ENCODE measurements around the gene SORCS3.

SORCS3 gene

DNA sequence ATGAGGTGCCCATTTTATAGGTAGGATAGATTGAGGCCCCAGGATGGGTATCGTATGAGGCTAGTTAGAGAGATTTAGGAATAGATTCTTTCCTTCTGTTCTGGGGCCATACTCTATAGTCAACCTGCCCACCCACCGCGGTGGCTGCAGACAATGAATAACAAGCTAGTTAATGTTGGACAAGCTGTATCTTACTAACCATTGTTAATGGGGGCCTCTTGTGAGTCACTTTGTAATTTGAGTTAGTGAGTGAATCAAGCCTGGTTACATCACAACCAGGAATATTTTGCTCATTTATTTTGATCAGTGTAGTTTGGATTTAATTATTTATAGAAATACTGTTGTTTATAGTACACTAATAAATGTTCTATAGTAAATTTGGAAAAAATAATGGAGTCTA is 7.3 kb downstream of the SORCS3 start:
- no peak for DNase-seq

DNA sequence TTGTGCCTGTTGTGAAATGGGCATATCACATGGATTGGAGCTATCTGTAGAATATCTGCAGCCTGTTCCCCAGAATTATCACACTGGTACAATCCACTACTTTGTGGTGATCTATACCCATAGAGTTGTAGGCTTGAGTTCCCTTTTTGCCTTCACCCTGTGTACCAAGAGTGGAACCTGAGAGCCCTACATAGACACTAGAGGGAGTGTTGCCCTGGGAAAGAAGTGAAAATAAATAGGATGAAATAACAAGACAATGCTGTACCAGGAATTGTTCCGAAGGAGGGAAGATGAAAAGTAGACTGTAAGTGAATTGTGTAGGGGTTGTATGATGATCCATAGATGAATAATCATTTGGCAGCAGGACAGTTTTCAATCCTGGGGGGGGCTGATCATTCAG is 9.0 kb downstream of the SORCS3 start:
- no peak for DNase-seq

DNA sequence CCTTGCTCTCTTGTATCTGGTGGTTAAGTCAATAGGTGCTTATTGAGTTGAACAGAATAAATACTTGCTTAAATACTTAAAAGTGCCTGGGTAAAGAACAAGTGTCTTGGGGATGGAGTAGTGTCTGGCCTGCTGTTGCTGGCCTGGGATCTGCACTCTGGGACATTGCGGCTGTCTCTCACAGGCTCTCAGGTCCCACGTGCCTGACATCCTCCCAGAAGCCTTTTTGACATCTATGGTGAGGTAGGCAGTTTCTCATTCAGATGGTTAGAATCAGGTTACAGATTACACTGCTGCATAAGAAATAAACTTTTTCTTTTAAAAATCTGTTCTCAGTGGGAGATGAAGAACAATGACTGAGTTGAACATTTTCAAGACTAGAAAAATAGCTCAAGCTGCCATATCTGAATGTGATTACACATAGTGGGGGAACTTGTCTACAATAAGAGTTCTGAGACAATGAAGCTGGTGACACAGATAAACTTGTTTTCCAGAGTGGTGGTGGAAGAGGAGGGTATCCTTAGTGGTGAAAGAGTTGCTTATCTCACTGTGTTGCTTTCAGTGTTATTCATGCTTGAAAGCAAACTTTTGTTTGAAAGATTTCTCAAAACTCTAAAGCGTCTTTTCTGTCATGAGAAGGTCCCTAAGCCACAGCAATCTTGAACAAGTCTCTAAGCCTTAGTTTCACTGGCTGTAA is 9.7 kb downstream of the SORCS3 start:
- DNase-seq = no peak

DNA sequence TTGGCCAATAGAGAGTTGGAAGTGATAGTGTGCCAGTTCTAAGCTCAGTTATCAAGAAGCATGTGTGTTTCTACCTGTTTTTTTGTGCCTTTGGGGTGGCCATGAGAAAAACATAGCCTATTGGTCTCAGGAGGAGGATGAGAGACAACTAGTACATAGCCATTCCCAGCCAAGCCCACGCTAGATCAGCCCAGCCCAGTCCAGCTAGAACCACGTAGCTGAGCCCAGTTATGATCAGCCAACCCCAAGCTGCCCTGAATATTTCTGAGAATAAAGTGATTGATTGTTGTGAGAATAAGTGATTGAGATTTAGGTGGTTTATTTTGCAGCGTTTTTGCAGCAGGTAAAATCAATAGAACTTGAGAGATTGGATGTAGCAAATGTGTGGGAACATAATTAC is 15.9 kb downstream of the SORCS3 start:
- no peak for DNase-seq

DNA sequence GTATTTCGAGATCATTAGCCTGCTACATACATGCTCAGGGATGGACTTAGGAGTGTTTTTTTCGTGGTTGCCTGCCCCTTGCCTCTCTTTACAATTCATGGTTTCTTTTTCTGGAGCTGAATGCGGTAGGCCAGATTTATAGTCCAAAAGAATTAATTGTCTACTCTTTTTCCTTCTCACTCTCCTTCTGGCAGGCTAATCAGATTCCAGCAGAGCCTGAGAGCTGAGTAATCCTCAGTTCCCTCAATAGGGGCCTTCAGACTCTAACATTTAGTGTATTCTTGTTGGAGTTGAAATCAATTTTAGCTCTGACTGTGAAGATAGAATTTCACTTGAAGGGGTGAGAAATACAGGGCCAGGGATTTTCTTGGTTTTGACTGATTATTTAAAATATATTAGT is 16.4 kb downstream of the SORCS3 start:
- no peak for DNase-seq

DNA sequence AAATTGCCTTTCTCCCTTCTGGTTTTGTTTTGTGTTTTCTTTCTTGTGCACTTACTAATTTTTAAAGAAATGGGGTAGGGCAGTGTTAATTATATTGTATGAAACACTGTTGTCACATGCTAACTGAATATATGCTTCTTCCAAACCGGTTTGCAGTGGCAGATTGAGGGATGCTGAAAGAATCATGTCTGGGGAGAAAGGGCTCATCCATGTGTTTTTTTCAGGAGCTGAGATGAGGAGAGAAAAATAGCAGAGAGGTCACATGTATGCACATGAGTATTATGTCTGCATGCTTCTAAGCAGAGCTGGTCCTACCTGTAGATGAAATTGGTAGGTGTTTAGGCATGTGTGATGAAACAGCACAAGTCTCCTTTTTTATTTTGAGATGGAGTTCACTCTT is 17.0 kb downstream of the SORCS3 start:
- no peak for DNase-seq

DNA sequence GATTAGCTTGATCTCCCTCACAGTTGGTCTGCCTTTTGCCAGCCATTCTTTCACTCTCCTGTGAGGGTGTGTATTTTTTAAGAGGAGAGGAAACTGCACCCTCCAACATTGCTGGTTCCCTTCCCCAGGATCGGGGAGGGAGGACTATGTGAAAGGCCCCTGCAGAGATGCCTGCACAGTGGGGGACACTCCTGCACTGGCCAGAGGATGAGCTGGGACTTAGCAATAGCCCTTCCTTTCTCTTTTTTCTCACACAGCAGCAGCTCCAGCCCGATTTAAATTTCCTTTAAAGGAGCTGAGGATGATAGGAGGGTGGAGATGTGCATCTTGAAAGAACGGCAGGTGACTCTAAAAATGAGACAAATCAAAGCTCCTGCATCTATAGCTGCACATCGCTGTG is 18.7 kb downstream of the SORCS3 start:
- DNase-seq = no peak

DNA sequence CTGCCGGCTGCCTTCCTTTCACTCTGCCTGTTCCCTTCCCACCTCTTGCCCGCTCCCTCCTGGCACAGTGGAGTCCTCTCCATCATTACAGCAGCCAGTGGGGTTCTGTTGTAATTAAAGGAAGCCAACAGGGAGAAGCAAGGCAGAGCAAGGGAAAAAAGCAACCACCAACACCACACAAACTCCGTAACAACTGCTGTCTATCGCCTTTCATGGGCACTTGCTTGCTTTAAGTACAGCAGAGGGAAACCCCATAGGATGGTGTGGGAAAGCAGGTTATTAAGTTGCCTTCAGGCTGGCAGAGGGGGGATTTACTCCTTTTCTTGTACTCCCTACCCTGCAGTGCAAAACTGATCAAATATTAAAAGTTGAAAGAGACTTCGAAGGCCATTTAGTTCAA is 22.0 kb downstream of the SORCS3 start:
- DNase-seq = no peak

DNA sequence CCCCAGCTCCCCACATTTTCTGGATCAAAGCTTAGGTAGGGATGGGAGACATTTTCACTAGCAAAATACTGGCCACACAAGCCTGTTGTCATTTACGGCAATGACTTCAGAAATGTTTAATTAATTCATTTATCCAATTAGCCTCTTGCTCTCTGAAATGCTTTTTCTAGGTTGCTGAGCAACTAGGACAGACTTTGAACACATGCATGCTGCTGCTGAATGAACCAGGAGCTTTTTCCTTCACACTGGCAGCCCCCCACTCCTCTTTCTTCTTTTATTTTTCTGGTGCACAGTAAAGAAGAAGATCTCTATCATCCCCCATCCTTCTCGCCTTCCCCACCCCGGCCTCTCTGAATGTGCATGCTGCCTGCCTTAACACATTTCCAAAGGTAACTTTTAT is 22.5 kb downstream of the SORCS3 start:
- no peak for DNase-seq

DNA sequence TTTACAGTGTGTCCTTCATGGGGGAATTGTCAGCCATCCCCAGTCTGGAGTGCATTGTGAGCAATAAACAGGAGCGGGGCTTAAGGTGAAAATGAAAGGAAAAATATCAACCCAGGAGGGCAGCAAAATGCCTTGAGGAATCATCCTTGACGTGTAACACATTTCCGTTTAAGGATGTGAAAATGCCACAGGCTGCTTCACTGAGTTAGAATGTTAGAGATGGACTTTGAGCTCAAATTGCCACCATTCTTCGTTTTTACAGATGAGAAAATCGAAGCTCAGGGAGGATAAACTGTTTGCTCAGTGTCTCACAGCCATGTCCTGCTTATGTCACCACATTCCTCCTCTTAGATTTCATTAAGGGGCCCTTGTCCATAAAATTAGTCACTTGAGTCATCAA is 23.1 kb downstream of the SORCS3 start:
- no peak for DNase-seq

DNA sequence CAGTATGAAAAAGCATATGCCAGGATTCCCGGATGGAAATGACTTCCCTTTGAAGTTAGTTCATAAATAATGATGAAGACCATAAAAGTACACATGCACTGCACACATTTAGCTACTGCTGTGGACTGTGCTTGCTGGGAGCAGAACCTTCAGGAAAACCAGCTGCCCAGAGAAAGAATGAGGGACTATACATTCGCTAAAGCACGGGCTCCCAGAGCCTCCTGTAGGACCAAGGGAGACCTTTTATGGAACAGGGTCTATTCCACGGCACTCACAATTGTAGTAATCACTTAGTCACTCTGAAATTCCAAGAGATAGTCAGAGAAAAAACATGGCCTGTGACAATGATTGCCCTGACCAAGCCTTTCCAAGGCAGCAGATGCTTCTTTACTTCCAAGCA is 24.1 kb downstream of the SORCS3 start:
- no peak for DNase-seq

DNA sequence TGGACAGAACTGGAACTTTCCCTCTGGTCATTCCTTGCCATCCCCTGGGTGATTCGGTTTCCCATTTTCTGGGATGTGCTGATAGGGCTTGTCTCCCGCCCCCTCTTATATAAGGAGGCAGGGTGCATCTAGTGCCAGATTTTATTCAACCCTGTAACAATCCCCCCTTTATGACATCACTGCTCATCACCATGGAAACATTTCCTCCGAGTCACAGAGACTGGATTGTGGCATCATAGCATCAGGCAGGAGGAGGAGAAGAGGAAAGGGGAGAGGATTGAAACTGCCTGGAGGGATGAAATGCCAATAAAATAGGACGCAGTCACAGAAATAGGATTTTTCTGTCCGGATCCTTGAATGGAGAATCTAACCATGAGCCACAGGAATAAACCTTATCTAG is 25.0 kb downstream of the SORCS3 start:
- DNase-seq = no peak

DNA sequence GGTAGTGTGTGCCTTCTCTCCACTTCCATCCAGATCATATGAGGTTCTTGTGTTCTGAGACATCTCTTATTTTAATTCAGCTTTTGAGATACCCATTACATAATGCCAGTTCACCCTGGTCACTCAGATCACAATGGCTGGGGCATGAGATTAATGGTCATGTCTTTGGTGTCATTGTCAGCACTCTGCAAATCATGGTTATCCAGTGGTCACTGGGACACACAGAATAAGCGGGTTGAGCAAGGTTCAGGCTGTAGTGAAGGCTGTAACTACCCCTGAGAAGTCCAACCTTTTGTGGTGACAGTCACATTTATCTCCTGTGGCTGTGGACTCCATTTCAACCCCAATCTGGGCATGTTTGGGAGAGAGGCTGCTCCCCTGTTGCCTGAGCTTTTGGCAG is 35.8 kb downstream of the SORCS3 start:
- no peak for DNase-seq

DNA sequence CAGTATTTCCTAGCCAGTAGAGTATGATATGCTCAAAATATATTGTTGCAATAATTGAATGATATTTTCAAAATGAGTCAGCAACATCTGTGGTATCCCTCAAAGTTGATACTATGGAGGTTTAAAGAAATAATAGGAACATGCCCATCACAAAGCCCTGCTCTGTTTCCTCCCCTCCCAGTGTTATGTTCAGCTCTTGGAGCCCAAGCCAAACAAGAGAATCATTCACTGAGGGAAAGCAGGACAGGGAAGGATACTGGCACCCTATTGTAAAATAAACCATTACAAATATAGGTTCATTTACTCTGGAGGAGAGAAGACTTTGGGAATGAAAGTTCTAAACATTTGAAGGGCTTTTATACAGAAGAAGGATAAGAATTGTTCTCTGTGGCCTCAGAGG is 37.6 kb downstream of the SORCS3 start:
- DNase-seq = no peak

DNA sequence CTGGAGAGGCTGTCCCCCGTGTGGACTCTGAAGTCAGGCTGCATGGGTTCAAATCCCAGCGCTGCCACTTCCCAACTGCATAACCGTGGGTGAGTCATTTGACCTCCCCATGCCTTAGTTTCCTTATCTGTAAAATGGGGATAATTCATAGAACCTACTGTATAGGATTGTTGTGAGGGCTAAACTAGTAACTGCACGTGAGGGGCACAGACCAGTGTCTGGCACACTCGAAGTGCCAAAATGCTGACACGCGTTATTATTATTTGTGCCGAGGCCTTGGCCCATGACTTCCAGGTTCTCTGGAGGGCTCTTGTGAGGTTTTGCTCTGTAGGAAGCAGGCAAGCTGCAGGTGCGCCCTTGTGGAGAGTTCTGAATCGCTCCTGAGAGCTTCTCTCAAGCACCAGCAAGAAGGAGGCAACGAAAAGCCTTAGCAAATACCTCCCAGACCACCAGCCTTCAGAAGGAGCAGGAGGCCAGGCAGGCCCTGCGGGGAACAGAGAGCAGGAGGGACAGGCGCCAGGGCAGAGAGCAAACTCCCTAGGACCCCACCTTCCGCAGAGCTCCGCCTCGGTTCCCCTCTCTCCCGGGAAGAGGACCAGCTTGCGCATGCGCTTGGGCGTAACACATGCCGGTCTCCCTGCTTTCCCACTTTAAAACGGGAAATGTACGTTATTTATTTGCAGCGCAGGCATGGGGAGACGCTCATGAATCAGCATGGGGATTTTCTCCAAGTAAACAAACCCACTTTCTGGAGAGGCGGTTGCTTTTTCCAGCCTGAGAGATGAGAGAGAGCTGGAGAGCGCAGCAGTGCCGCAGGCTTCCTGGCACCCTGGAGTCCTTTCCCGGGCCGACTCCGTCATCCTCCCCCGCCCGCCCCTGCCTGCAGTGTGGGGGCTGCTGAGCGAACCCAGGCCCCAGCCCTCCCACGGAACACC is 39.6 kb downstream of the SORCS3 start:
- DNase-seq = no peak

DNA sequence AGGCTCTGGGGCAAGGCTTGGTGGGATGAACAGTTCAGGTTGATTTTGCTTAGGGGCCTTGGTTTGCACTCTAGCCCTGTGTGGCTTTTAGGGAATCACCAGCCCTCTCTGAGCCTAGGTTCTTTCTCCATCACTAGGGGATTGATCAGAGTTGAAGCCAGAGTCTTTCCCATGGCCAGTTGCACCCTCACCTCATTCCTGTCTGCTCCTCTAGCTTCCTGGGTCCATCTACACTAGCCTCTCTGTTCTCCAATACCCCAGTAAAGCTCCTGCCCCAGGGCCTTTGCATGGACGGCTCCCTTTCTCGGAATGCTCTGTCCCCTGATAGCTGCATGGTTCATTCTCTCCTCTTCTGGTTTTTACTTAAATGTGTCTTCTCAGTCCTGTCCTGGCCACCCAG is 40.4 kb downstream of the SORCS3 start:
- DNase-seq = no peak

DNA sequence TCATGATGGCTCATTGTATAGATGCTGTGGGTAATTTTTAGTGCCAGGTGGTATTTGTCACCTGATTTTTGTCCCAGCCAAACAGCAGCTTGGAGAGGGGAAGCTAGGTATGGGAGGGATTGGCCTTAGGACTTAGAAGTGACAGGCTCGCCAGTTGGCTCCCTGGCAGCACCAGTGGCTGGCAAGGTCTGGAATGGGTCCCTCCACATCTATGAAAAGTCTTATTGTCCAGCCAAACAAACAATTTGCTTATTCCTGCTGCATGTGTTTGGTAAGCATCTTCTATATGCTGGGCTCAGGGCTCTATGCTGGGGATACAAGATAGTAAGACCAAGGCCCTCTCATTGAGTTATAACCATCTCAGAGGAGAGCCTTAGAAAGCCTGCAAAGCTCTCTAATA is 42.5 kb downstream of the SORCS3 start:
- DNase-seq = no peak

DNA sequence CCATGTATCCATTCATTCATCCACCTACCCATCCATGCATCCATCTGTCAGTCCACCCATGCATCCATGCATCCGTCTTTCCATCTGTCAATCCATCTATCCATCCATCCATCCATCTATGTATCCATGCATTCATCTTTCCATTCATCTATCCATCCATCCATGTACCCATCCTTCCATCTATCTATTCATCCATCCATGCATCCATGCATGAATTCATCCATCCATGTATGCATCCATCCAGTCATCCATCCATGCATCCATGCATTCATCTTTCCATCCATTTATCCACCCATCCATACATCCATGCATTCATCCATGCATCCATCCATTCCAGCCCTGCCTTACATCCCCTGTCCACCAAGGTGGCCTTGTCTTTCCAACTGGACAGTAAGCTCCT is 45.7 kb downstream of the SORCS3 start:
- DNase-seq = no peak

DNA sequence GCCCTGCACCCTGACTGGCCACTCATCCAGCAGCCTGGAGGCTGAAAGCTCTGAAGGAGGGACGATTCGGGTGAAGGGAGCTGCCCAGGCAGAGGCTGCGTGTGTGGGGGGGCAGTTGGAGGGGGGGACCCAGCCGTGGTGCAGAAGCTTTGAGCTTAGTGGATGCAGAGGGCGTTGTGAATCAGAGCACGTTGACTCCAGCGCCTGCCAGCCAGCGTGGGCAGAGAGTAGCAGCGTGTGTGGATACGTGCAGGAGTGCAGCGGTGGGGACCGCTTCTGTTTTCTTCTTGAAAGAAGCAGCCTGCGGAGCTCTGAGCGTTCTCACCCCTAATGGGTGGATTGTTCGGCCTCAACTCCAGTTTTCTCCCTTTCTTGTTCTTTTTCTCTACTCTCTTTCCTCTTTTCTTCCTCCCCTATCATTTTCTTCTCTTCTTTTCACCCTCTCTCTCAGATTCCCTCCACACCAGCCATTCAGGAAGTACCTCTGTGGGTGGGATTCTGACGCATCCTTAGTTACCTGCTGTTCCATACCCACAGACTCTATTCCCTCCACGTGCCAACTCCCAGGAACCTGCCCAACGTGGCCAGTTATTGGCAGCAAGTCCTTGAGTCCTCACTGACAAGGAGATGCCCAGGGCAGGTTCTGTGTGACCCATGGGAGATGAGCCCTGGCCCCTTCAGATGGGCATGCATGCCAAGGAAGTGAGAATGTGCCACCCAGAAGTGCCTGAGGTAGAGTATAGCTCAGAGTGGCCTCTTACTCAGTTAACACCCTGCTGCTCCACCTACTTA is 47.4 kb downstream of the SORCS3 start:
- no peak for DNase-seq

DNA sequence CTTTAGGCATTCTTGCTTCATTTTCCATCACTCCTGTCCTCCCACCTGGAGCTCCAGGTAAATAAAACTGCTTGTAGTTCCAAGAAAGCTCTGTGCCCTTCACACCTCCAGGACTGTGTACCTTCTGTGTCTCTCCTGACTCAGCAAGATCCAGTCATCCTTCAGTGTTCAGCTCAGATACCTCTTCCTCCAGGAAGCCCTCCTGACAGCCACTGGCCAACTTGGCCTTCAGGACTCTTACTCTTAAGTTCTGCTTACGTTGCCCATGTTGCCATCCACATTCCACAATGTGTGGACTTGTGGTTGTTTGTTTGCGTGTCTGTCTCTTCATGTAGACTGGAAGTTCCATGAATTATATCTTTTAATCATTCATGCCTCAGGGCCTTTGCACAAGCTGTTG is 48.0 kb downstream of the SORCS3 start:
- DNase-seq = no peak

DNA sequence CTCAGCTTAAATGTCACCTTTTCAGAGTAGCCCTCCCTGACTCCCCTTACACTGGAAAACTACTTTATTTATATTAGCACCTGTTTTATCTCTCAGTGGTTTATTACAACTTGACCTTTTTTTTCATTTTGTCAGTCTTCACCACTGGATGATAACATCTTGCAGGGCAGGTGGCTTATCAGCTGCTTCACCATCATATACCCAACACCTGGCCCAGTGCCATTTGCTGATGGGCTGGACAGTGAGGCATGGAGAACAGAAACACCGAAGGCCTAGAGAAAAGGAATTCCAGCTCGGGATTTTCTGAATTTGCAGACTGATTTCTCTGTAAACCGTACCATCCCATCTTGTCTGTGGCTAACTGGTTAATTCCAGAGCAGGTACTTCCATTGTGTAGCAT is 48.5 kb downstream of the SORCS3 start:
- DNase-seq = no peak

DNA sequence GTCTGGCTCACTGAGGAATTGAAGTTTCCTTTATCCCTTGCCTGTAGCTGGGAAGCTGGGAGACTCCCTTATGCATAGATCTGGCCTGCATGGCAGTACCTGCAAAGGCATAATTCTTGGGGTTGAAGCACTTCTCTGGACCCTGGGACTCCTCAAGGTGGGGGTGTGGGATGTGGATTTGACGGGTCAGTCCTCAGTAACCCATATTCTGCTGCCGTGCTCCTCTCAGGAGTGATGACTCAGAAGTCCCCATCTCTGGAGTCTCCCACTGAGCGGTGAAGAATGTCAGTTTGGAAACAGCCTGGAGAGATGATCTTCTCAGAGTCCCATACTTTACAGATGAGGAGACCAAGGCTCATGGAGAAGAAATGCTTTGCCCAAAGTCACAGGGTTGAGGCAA is 49.0 kb downstream of the SORCS3 start:
- no peak for DNase-seq

DNA sequence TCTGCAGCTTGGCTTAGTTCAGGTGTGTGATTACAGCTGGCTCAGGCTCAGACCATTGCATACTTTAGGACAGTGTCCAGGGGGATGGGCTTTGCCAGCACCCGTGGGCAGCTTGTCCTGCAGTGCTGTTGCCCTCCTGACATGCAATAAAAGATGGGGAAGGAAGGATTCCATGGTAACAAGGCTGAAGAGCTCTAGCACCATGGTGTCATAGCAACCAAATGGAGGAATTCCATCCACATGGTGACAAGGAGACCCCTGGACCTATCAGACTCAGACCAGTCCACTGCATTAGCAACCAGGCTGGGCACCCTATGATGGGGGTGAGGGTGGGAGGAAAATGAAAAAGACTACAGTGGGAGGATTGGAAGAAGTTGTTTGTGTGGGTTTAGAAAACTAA is 49.9 kb downstream of the SORCS3 start:
- no peak for DNase-seq

DNA sequence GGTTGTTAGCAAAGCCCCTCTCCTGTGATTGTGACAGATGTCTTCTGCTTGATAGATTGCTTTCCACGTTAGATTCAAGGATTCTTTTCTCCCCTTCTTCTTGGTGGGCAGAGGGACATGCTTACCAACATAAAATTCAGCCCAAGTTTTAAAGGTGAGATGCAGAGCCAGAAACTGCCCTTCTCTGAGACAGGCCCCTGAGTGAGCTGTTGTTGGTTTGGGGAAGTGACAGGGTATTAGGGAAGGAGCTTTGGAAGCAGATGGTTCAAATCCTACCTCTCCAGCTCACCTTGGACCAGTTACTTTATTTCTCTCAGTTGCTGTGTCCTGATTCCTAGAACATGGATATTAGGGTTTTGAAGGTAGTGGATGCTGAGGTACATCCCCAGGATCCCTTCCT is 53.0 kb downstream of the SORCS3 start:
- no peak for DNase-seq
